HepG2 (cell line): ENCODE data around the gene GRIK4. TPM values are rescaled to one million over a fixed set of nuclear protein-coding genes. Genes with fewer than 3 reads are reported as not detected.

Experiments used
- ATAC-seq: fragments of 200-7000 bp; cut with Tn5 transposase; 3 replicates; pipeline ENCODE4 v1.9.1; 2020; ENCODE audit warnings: mild to moderate bottlenecking, moderate library complexity
- BruUV-seq: library from RNA; stranded (reverse); fragments of 400-500 nt; replicated peaks from 2 replicates; lab custom pipeline; 2021; lab: Mats Ljungman, UMichigan
- CTCF ChIA-PET: fragments of 300-600 bp; formaldehyde crosslinking; extraction: SDS; loops from one replicate; lab custom pipeline; 2021; ENCODE audit warnings: low total read pairs, inconsistent platforms, low intra/inter-chr PET ratio; lab: Yijun Ruan, JAX
- POLR2A ChIA-PET: fragments of 350-600 bp; sonication (Branson Sonifier 250); formaldehyde crosslinking; loops from one replicate; lab custom pipeline; 2020; ENCODE audit warnings: antibody characterized with exemption, inconsistent platforms; lab: Yijun Ruan, JAX
- DNase-seq: peaks from one replicate; pipeline ENCODE4 v3.0.0-alpha.2; 2015; ENCODE audit warnings: low spot score
- FAIRE-seq: peaks from 3 replicates; lab custom pipeline; 2011; peaks lifted over from hg19 to GRCh38; lab: Jason Lieb, UNC
- H2AFZ ChIP-seq: one replicate; pipeline ENCODE4 v1.6.1; 2011; ENCODE audit warnings: low read length, inconsistent platforms
- H3K27ac ChIP-seq: fragments of 300-600 bp; 3 replicates; pipeline ENCODE4 v1.8.0; 2011; ENCODE audit warnings: mixed run types, mild to moderate bottlenecking, mixed read lengths, low read length, inconsistent platforms; ENCODE audit not compliant: insufficient read depth; ENCODE audit errors: extremely low read length
- H3K27me3 ChIP-seq, 2 experiments: fragments of 200-600 bp in 1 of 2; 2 replicates in 1 of 2; 3 replicates in 1 of 2; pipeline versions ENCODE4 v1.6.0 to v1.8.0; 2011; ENCODE audit warnings: low read length in 2 of 2, mild to moderate bottlenecking in 2 of 2, moderate library complexity in 2 of 2, inconsistent platforms in 1 of 2; ENCODE audit not compliant: insufficient read depth in 2 of 2, control insufficient read depth in 1 of 2
- H3K36me3 ChIP-seq, 2 experiments: fragments of 200-600 bp in 1 of 2; replicated peaks in 1 of 2; 2 replicates in 1 of 2; 3 replicates in 1 of 2; pipeline versions ENCODE4 v1.5.1 to v1.8.0; 2011; ENCODE audit warnings: low read length in 2 of 2, inconsistent platforms in 1 of 2; ENCODE audit not compliant: insufficient read depth in 2 of 2, control insufficient read depth in 1 of 2
- H3K4me1 ChIP-seq: 2 replicates; pipeline ENCODE4 v1.5.1; 2012; ENCODE audit warnings: low read length, inconsistent platforms; ENCODE audit not compliant: insufficient read depth
- H3K4me2 ChIP-seq: 2 replicates; pipeline ENCODE4 v1.6.0; 2011; ENCODE audit warnings: low read depth, low read length, inconsistent platforms
- H3K4me3 ChIP-seq, 3 experiments: fragments of 200-600 bp in 1 of 3; sonication (generic), shearing (Covaris generic) in 1 of 3; replicated peaks in 1 of 3; 2 replicates each; pipeline ENCODE4 v1.5.1; 2011 to 2016; ENCODE audit warnings: low read length in 3 of 3, inconsistent platforms in 2 of 3, low read depth in 2 of 3, mild to moderate bottlenecking in 2 of 3, control low read depth in 1 of 3, mixed read lengths in 1 of 3; ENCODE audit not compliant: insufficient read depth in 1 of 3
- H3K79me2 ChIP-seq: one replicate; pipeline ENCODE4 v1.6.1; 2011; ENCODE audit warnings: low read length, inconsistent platforms; ENCODE audit not compliant: insufficient read depth
- H3K9ac ChIP-seq: 2 replicates; pipeline ENCODE4 v1.6.0; 2011; ENCODE audit warnings: mild to moderate bottlenecking, low read depth, low read length, inconsistent platforms; ENCODE audit not compliant: insufficient read depth
- H3K9me3 ChIP-seq: 2 replicates; pipeline ENCODE4 v1.5.1; 2012; ENCODE audit warnings: mild to moderate bottlenecking, low read length
- H4K20me1 ChIP-seq: 2 replicates; pipeline ENCODE4 v1.6.0; 2011; ENCODE audit warnings: inconsistent platforms, mild to moderate bottlenecking, low read length, moderate library complexity; ENCODE audit not compliant: insufficient read depth
- CREM ChIP-seq, 2 experiments: sonication (generic) in 1 of 2; formaldehyde crosslinking in 1 of 2; IDR thresholded peaks; 2 replicates each; pipeline versions ENCODE4 v1.4.0 to v1.6.1; 2016 to 2020; ENCODE audit warnings: antibody characterized with exemption in 1 of 2, mild to moderate bottlenecking in 1 of 2, missing genetic modification reagents in 1 of 2
- GLI4 ChIP-seq: sonication (generic); formaldehyde crosslinking; IDR thresholded peaks from 2 replicates; pipeline ENCODE4 v1.5.1; 2020; ENCODE audit warnings: missing genetic modification reagents, mild to moderate bottlenecking, moderate library complexity, borderline replicate concordance
- MAZ ChIP-seq, 2 experiments: sonication (generic) in 1 of 2; formaldehyde crosslinking in 1 of 2; IDR thresholded peaks; 2 replicates each; pipeline versions ENCODE4 v1.5.0 to v1.6.1; 2012 to 2020; ENCODE audit warnings: low read depth in 2 of 2, mild to moderate bottlenecking in 2 of 2, borderline replicate concordance in 1 of 2, improper control_type of control experiment in 1 of 2, low read length in 1 of 2, missing genetic modification reagents in 1 of 2, moderate library complexity in 1 of 2
- STAG1 ChIP-seq: sonication (generic); formaldehyde crosslinking; IDR thresholded peaks from 2 replicates; pipeline ENCODE4 v1.4.0; 2020; ENCODE audit warnings: missing genetic modification reagents
- TCF7L2 ChIP-seq: IDR thresholded peaks from 2 replicates; pipeline ENCODE4 v1.6.1; 2011; ENCODE audit warnings: mild to moderate bottlenecking, low read depth, low read length, moderate library complexity
- WGBS: methylation state at CpG from one replicate; pipeline ENCODE4 v1.1.6; 2017; ENCODE audit warnings: low lambda C conversion rate; 5-methylcytosine and 5-hydroxymethylcytosine counted together
- in situ Hi-C: cut with HindIII; loops from 2 replicates; pipeline ENCODE4 v1.10.0; 2017; ENCODE audit warnings: low pct_unique_long_range_greater_than_20kb; ENCODE audit not compliant: extremely low pct_ligation_motif_present
- intact Hi-C: fragments of 100-400 bp; cut with micrococcal nuclease; formaldehyde crosslinking; loops from one replicate; pipeline ENCODE4 v1.10.0; 2022; ENCODE audit not compliant: unreplicated experiment
- polyA plus RNA-seq, 8 experiments: library from polyadenylated mRNA; depleted of rRNA in 3 of 8; stranded (reverse) in 7 of 8; unstranded in 1 of 8; fragments of >200 nt; fragmentation: Illumina TruSeq in 4 of 8; extraction: Trizol in 4 of 8; gene quantifications; 2 replicates each; pipeline versions ENCODE4 v1.2.1 to v1.2.3, GENCODE V29; 2011 to 2016; ENCODE audit warnings: low read depth in 4 of 8, missing spikeins in 1 of 8, mixed read lengths in 1 of 8; ENCODE audit not compliant: insufficient read depth in 1 of 8
- total RNA-seq, 5 experiments: library from RNA; depleted of rRNA; stranded (reverse); fragments of >200 nt; fragmentation: Illumina TruSeq; extraction: Trizol; gene quantifications; 2 replicates each; pipeline ENCODE4 v1.2.3, GENCODE V29; 2016; ENCODE audit warnings: low read depth in 1 of 5

The GRIK4 gene
- total and polyA plus RNA-seq, 2 of the 13 experiments (the other 11 are each of a cell fraction or from before 2014, with no cell fraction given) = 0.04 to 0.07 TPM

- Histone ChIP-seq H3K36me3 (no peaks in the 10 kb centered on the region), H3K4me3 (no peak overlapping the region), H3K4me2 (no peak overlapping the region), H2AFZ (no peak overlapping the region), H3K9me3 (no peaks in the 10 kb centered on the region), H3K79me2 (no peaks in the 10 kb centered on the region), H3K27ac (no peak overlapping the region), H3K4me1 (peaks cover 5% of the 10 kb centered on the region), H4K20me1 (no peaks in the 10 kb centered on the region), H3K9ac (no peak overlapping the region), H3K27me3 (peaks cover 4 to 12% of the 10 kb centered on the region in 2 experiments; a peak in 4 of 5 replicates)
- ATAC-seq (peak; percentile 48; the same call in 2 of the 3 replicates), FAIRE-seq (no peak), DNase-seq (no peak)
- POLR2A ChIA-PET = no interaction called here
- CTCF ChIA-PET = no interaction called here
- no TSS peak for BruUV-seq
- in situ Hi-C loops = no loop called here
- 2% methylated on average over 3 of the region's 3 CpGs for WGBS
- TF ChIP-seq STAG1 (CRISPR knock-in tag) (peak; percentile 21; the same call in 1 of the 2 replicates), TCF7L2 (no peak)
- intact Hi-C loops = no loop called here
Observed at GRCh38 chr11:120798854-120799253, 287.3 kb downstream of the GRIK4 start.

- DNase-seq (no peak), FAIRE-seq (no peak), ATAC-seq (no peak)
- Histone ChIP-seq H3K9me3 (no peaks in the 10 kb centered on the region), H3K27ac (no peak overlapping the region), H2AFZ (no peak overlapping the region), H3K4me3 (no peak overlapping the region), H3K4me1 (peaks cover 15% of the 10 kb centered on the region), H3K9ac (no peak overlapping the region), H3K79me2 (no peaks in the 10 kb centered on the region), H4K20me1 (no peaks in the 10 kb centered on the region), H3K27me3 (peaks cover 1 to 4% of the 10 kb centered on the region in 2 experiments; a peak in 1 of 5 replicates), H3K36me3 (no peaks in the 10 kb centered on the region), H3K4me2 (no peak overlapping the region)
- BruUV-seq = no TSS peak
- intact Hi-C loops (loop anchor here (10.0 kb wide), 1 partner anchor 285 kb away; the partner anchor contains the start of gene GRIK4), in situ Hi-C loops (loop anchor here (10.0 kb wide), 1 partner anchor 285 kb away; the partner anchor contains the start of gene GRIK4)
- 36% methylated on average over 7 of the region's 7 CpGs for WGBS
- POLR2A ChIA-PET = no interaction called here
- TF ChIP-seq GLI4 (CRISPR knock-in tag) (no peak), MAZ (IDR thresholded peaks at IDR 0.05; ENCODE audit: borderline replicate concordance, low read depth, low read length) (no peak), MAZ (CRISPR knock-in tag; IDR thresholded peaks at IDR 0.05; ENCODE audit: low read depth) (no peak), CREM (IDR thresholded peaks at IDR 0.05) (no peak), CREM (CRISPR knock-in tag; IDR thresholded peaks at IDR 0.05) (no peak)
- CTCF ChIA-PET = no interaction called here
Observed at GRCh38 chr11:120800206-120800605, 288.7 kb downstream of the GRIK4 start.
